ENCODE data around the gene CLSTN2. TPM values are rescaled to one million over a fixed set of nuclear protein-coding genes. Genes with fewer than 3 reads are reported as not detected.

Gene CLSTN2
- total and polyA plus RNA-seq, 2 of the 8 experiments (the other 6 are each of a cell fraction or from before 2014, with no cell fraction given) = 0.39 to 0.52 TPM

DNA sequence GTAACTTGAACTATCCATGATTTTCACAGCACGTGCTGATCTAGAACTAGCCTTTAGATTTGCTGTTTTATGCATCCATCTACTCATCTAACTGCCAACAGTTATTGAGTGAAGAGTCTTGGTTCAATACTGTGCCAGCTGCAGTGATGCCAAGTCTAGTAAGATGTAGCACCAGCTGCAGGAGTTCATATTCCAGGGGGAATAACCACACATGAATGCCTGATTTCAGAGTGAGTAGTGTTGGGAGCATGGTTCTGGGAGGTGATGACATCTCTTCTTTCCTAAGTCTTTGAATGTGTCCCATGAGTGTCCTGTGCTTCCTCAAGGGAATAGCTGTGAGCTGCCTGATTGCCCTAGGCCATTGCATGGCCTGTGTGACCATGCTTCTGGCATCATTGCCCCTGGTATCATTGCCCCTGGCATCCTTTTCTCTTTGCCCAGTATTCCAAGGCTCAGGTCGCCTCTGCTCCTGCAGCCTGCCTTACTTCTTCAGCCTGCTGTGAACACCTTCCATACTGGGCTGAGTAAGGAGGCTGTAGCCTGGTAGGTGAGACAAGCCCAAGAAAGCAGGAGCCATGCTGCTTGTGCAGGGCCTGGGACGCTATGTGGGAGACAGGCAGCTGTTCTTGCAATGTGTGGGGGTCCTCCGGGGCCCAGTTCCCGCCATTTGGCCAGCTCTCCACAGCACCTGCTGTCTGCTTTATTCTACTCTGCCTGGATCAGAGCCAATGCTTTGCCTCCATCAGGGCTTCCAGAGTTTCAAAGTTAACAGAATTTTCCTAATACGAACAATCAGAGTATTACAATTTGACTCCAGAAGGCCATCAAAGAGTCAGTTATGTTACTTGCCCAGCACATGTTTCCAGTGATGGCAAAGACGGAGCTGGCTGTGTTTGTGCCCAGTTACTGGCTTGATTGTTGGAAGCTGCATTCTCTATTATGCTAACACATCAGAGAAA, 73.2 kb downstream of the CLSTN2 start (continued):
- no peak for TF ChIP-seq CREB1 (IDR thresholded peaks at IDR 0.05)
- no peak for TF ChIP-seq SIX5 (IDR thresholded peaks at IDR 0.05; ENCODE audit: low read depth, low read length)
- TF ChIP-seq FOSL1 (IDR thresholded peaks at IDR 0.05; ENCODE audit: insufficient read depth, low read depth, low read length) = no peak
- TF ChIP-seq ZNF274 (IDR thresholded peaks at IDR 0.05; ENCODE audit: borderline replicate concordance, extremely low read depth, low read length) = no peak
- no peak for TF ChIP-seq KDM5A (IDR thresholded peaks at IDR 0.05; ENCODE audit: low read length)
- TF ChIP-seq HDAC2 (IDR thresholded peaks at IDR 0.05; ENCODE audit: borderline replicate concordance in 1 of 2, low read depth in 2 of 2, low read length in 2 of 2) = no peak
- no peak for TF ChIP-seq RXRA (IDR thresholded peaks at IDR 0.05; ENCODE audit: insufficient read depth, low read depth, low read length)

Data from H1 (cell line).